Endothelial cell (in vitro differentiated cells): Measurements from ENCODE around the gene ACTN2. TPM values are rescaled to one million over a fixed set of nuclear protein-coding genes. Genes with fewer than 3 reads are reported as not detected.
"Not testable (repeated sequence)": the region's sequence is repeated elsewhere in the genome, so short reads cannot be mapped to it uniquely, and the experiment has no call there.

ENCODE experiments used
- DNase-seq: peaks from one replicate; pipeline ENCODE4 v3.0.0; 2021; ENCODE audit warnings: low spot score
- H3K27ac Mint-ChIP-seq: one replicate; pipeline ENCODE4 v1.8.0; 2021; ENCODE audit warnings: mixed read lengths, inconsistent platforms; ENCODE audit not compliant: unreplicated experiment
- H3K27me3 Mint-ChIP-seq: one replicate; pipeline ENCODE4 v1.8.0; 2021; ENCODE audit warnings: mild to moderate bottlenecking, moderate library complexity, mixed read lengths, inconsistent platforms; ENCODE audit not compliant: unreplicated experiment
- H3K36me3 Mint-ChIP-seq: one replicate; pipeline ENCODE4 v1.8.0; 2021; ENCODE audit warnings: mild to moderate bottlenecking, low read depth, mixed read lengths, inconsistent platforms; ENCODE audit not compliant: unreplicated experiment
- H3K4me1 Mint-ChIP-seq: one replicate; pipeline ENCODE4 v1.8.0; 2021; ENCODE audit warnings: mild to moderate bottlenecking, mixed read lengths, inconsistent platforms; ENCODE audit not compliant: unreplicated experiment
- H3K4me3 Mint-ChIP-seq: one replicate; pipeline ENCODE4 v1.8.0; 2021; ENCODE audit warnings: mild to moderate bottlenecking, mixed read lengths, inconsistent platforms; ENCODE audit not compliant: unreplicated experiment
- H3K9me3 Mint-ChIP-seq: one replicate; pipeline ENCODE4 v1.8.0; 2021; ENCODE audit warnings: mixed read lengths, inconsistent platforms; ENCODE audit not compliant: unreplicated experiment
- CTCF ChIP-seq: fragments of 200-600 bp; sonication (generic); IDR thresholded peaks from one replicate; pipeline ENCODE4 v1.5.0; 2021; ENCODE audit warnings: antibody characterized with exemption; ENCODE audit not compliant: unreplicated experiment
- total RNA-seq: library from RNA; stranded (reverse); fragmentation: NEBNext Ultra II Directional; extraction: Animal tissue kit (Norgen Biotek cat#: 25700); gene quantifications from one replicate; pipeline ENCODE4 v1.2.1, GENCODE V29; 2021; ENCODE audit not compliant: unreplicated experiment

ACTN2 gene
- total RNA-seq, 1 donor from 2014 or later, result 0.21 TPM

- no peak for DNase-seq
- Mint-ChIP-seq H3K27me3 (no peaks in the 10 kb centered on the region), H3K9me3 (no peaks in the 10 kb centered on the region), H3K27ac (no peak overlapping the region), H3K4me1 (no peaks in the 10 kb centered on the region), H3K36me3 (no peaks in the 10 kb centered on the region), H3K4me3 (no peak overlapping the region)
- no peak for TF ChIP-seq CTCF
Measured at GRCh38 chr1:236663934-236664333, 22.4 kb upstream of the ACTN2 start.

GRCh38 chr1:236668909-236669308 is 17.4 kb upstream of the ACTN2 start:
- H3K4me3 Mint-ChIP-seq, H3K36me3 Mint-ChIP-seq, H3K27ac Mint-ChIP-seq, H3K9me3 Mint-ChIP-seq, H3K4me1 Mint-ChIP-seq, H3K27me3 Mint-ChIP-seq, DNase-seq: not testable (repeated sequence)

- DNase-seq, result no peak
- Mint-ChIP-seq H3K36me3 (no peaks in the 10 kb centered on the region), H3K9me3 (no peaks in the 10 kb centered on the region), H3K27ac (no peak overlapping the region), H3K4me3 (no peak overlapping the region), H3K4me1 (no peaks in the 10 kb centered on the region), H3K27me3 (no peaks in the 10 kb centered on the region)
- no peak for TF ChIP-seq CTCF
Measured at GRCh38 chr1:236670060-236670459, 16.2 kb upstream of the ACTN2 start.

GRCh38 chr1:236673289-236673919 is 12.9 kb upstream of the ACTN2 start:
- DNase-seq, result no peak
- no peak overlapping the region for H3K27ac Mint-ChIP-seq
- H3K36me3 Mint-ChIP-seq, result no peaks in the 10 kb centered on the region
- no peak overlapping the region for H3K4me3 Mint-ChIP-seq
- no peaks in the 10 kb centered on the region for H3K9me3 Mint-ChIP-seq
- no peaks in the 10 kb centered on the region for H3K4me1 Mint-ChIP-seq
- H3K27me3 Mint-ChIP-seq, result no peaks in the 10 kb centered on the region
- TF ChIP-seq CTCF, result no peak

- H3K27ac Mint-ChIP-seq, result no peak overlapping the region
- no peak for TF ChIP-seq CTCF
Measured at GRCh38 chr1:236677641-236678235, 8.6 kb upstream of the ACTN2 start.

More at GRCh38 chr1:236677641-236678235, 8.6 kb upstream of the ACTN2 start:
- Mint-ChIP-seq H3K36me3 (no peaks in the 10 kb centered on the region), H3K4me3 (no peak overlapping the region), H3K9me3 (no peaks in the 10 kb centered on the region), H3K27me3 (no peaks in the 10 kb centered on the region), H3K4me1 (no peaks in the 10 kb centered on the region)
- DNase-seq, result no peak
